HUES64 (cell line): ENCODE results near the gene HOTAIR.

Experiments used
- H3K27ac ChIP-seq: 2 replicates; pipeline ENCODE4 v1.7.0; 2013; ENCODE audit warnings: low read depth, low read length, inconsistent platforms
- H3K27me3 ChIP-seq: 2 replicates; pipeline ENCODE4 v1.6.1; 2013; ENCODE audit warnings: mild to moderate bottlenecking, low read length; ENCODE audit not compliant: insufficient read depth
- H3K36me3 ChIP-seq: 2 replicates; pipeline ENCODE4 v1.6.1; 2013; ENCODE audit warnings: mild to moderate bottlenecking, low read length; ENCODE audit not compliant: insufficient read depth
- H3K4me1 ChIP-seq: 2 replicates; pipeline ENCODE4 v1.6.1; 2013; ENCODE audit warnings: mild to moderate bottlenecking, low read length, moderate library complexity; ENCODE audit not compliant: insufficient read depth
- H3K4me3 ChIP-seq: 2 replicates; pipeline ENCODE4 v1.5.1; 2013; ENCODE audit warnings: mild to moderate bottlenecking, low read length, moderate library complexity
- H3K9ac ChIP-seq: 2 replicates; pipeline ENCODE4 v1.6.1; 2013; ENCODE audit warnings: mild to moderate bottlenecking, low read depth, low read length
- H3K9me3 ChIP-seq: 2 replicates; pipeline ENCODE4 v1.6.1; 2013; ENCODE audit warnings: low read depth, low read length; ENCODE audit not compliant: insufficient read depth
- WGBS: fragments of 150-250, 120-280 bp; methylation state at CpG from one replicate; pipeline ENCODE4 v1.1.7; 2013; ENCODE audit warnings: missing lambda C conversion rate; 5-methylcytosine and 5-hydroxymethylcytosine counted together

HOTAIR gene

DNA sequence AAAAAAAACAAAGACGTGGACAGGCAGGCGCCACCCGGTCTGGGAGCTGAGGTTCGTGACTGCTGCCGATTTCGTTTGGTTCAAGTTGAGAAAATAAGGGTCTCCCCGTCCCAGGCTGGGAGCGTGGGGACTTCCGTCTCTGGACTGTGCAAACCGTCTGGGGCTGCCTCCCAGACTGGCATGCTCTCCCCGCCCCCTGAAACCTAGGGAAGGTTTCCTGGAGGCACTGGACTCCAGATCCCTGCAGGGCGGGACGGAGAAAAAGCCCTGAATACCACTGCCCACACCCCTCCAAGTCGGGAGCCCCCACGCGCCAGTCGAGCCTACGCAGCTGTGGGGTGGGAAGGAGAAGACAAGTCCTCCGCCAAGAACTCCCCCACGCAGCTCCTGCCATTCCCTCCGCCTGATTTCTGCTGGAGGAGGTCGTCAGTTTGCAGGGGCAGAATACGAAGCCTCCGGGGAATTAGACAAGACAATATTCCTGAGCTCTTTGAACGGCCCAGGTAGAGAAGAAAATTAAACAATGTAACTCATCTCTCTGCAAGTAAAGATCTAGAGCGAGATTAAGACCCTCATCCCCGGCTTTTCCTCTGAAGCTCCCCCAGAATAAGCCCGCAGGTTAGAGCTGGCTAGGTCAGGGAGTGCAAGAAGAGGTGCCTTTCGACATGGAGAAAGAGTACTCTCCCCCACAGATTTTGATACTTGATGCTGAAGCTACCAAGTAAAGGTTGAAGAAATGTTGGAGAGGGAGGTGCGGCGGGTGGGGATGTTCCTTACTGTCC lies 46.5 kb downstream of the HOTAIR start:
- no peaks in the 10 kb centered on the region for H3K36me3 ChIP-seq
- WGBS = 53% methylated on average over 31 of the region's 31 CpGs
- H3K27me3 ChIP-seq = peaks cover 100% of the 10 kb centered on the region
- no peaks in the 10 kb centered on the region; the same call in 1 of the 2 replicates for H3K4me1 ChIP-seq
- no peak overlapping the region for H3K27ac ChIP-seq
- H3K4me3 ChIP-seq = no peak overlapping the region
- H3K9ac ChIP-seq = no peak overlapping the region
- H3K9me3 ChIP-seq = no peaks in the 10 kb centered on the region

GRCh38 chr12:53927220-53928029 lies 47.3 kb downstream of the HOTAIR start:
- WGBS = 42% methylated on average over 43 of the region's 45 CpGs
- no peaks in the 10 kb centered on the region for H3K9me3 ChIP-seq
- no peak overlapping the region for H3K27ac ChIP-seq
- H3K9ac ChIP-seq = no peak overlapping the region
- H3K36me3 ChIP-seq = no peaks in the 10 kb centered on the region
- H3K4me3 ChIP-seq = no peak overlapping the region
- H3K4me1 ChIP-seq = no peaks in the 10 kb centered on the region; the same call in 1 of the 2 replicates
- peaks cover 100% of the 10 kb centered on the region for H3K27me3 ChIP-seq

GRCh38 chr12:53924521-53925405 lies 50.0 kb downstream of the HOTAIR start:
- peaks cover 100% of the 10 kb centered on the region for H3K27me3 ChIP-seq
- H3K4me3 ChIP-seq = no peak overlapping the region
- H3K4me1 ChIP-seq = no peaks in the 10 kb centered on the region; the same call in 1 of the 2 replicates
- no peak overlapping the region for H3K27ac ChIP-seq
- no peak overlapping the region for H3K9ac ChIP-seq
- WGBS = 61% methylated on average over 2 of the region's 2 CpGs
- H3K36me3 ChIP-seq = no peaks in the 10 kb centered on the region
- no peaks in the 10 kb centered on the region for H3K9me3 ChIP-seq

GRCh38 chr12:53916788-53917655 lies 57.7 kb downstream of the HOTAIR start:
- Histone ChIP-seq H3K9ac (no peak overlapping the region), H3K27ac (no peak overlapping the region), H3K4me3 (no peak overlapping the region), H3K4me1 (no peaks in the 10 kb centered on the region), H3K36me3 (no peaks in the 10 kb centered on the region), H3K27me3 (peaks cover 93% of the 10 kb centered on the region), H3K9me3 (no peaks in the 10 kb centered on the region)
- WGBS = 66% methylated on average over 3 of the region's 5 CpGs
